ENCODE data around the gene ZKSCAN5.
"Not testable (repeated sequence)": the region's sequence is repeated elsewhere in the genome, so short reads cannot be mapped to it uniquely, and the experiment has no call there.

Gene ZKSCAN5

GRCh38 chr7:99551767-99552463 lies 47.5 kb downstream of the ZKSCAN5 start, which contains the start of gene FAM200A:
Gene FAM200A (minus strand): TSS chr7:99552114. CDS start chr7:99548407, 3,707 bp downstream.
- DNase-seq (ENCODE audit: low read depth in 3 of 3) = peak; percentile 69 to 78 (median 71)

DNA sequence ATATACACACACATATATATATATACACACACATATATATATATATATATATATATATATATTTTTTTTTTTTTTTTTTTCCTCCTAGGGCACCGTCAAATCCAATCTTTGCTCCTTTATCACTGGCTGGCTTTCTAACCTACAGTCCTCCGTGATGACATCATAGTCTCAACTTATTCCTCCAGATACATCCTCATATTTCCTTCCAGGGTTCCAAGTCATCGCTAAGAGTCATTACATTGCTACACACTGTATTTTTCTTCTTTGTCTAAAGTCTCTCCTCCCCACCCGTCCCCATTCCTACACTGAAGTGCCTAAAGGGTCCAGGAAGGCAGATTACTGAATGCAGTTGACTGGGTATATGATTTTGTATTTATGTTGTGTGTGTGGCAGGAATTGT lies 48.6 kb downstream of the ZKSCAN5 start:
- no peak for DNase-seq (ENCODE audit: low read depth in 3 of 3)

GRCh38 chr7:99554939-99555338 lies 50.5 kb downstream of the ZKSCAN5 start:
- no peak for DNase-seq (ENCODE audit: low read depth in 3 of 3)

DNA sequence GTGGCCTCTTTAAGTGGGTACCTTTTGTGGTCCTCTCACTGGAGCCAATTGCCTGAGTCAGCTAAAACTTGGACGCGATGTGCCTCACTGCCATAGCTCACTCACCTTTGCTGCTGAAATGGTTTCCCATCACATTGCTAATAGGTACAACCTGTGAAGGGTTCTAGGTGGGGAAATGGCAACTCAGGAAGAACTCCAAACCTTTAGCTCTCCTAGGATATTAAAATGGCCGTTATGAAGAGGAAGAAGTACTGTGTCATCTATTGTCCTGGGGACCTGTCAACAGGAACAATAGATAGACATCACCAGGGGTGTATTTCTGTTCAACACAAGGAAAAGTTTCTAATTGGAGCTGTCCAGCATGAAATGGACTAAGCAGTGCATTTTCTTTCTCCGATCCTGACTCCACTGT lies 52.7 kb downstream of the ZKSCAN5 start:
- no peak for DNase-seq (ENCODE audit: low read depth in 3 of 3)

- DNase-seq (ENCODE audit: low read depth in 3 of 3) = no peak
These were observed 53.5 kb downstream of the ZKSCAN5 start for GRCh38 chr7:99557940-99558305.

GRCh38 chr7:99558306-99559174 lies 54.1 kb downstream of the ZKSCAN5 start, which contains the start of gene ZNF655:
Gene ZNF655 (plus strand): TSS chr7:99558642. CDS start chr7:99560560, 1,918 bp downstream.
- DNase-seq (ENCODE audit: low read depth in 3 of 3) = peak; percentile 71 to 80 (median 76)

- DNase-seq (ENCODE audit: low read depth in 3 of 3) = peak in 1 of 3 donors; percentile 16
These were observed 54.9 kb downstream of the ZKSCAN5 start for GRCh38 chr7:99559175-99559915.

GRCh38 chr7:99560834-99561736 lies 56.6 kb downstream of the ZKSCAN5 start:
- DNase-seq (ENCODE audit: low read depth in 3 of 3) = no peak

DNA sequence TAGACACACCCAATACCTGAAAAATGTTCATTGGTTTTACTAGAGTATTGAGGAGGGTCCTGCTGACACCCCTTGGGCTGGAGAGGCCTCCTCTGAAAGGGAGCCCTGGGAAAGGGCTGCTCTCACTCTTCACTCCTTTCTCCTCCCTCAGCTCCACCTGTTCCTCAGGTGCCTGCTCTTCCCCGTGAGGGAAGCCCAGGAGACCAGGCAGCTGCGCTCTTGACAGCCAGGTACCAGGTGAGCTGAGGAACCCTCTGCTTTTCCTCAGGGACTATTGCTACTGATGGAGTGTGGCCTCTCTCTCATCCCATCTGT lies 57.2 kb downstream of the ZKSCAN5 start:
- DNase-seq (ENCODE audit: low read depth in 3 of 3) = no peak

- DNase-seq (ENCODE audit: low read depth in 3 of 3) = no peak
These were observed 57.8 kb downstream of the ZKSCAN5 start for GRCh38 chr7:99562114-99562784.

DNA sequence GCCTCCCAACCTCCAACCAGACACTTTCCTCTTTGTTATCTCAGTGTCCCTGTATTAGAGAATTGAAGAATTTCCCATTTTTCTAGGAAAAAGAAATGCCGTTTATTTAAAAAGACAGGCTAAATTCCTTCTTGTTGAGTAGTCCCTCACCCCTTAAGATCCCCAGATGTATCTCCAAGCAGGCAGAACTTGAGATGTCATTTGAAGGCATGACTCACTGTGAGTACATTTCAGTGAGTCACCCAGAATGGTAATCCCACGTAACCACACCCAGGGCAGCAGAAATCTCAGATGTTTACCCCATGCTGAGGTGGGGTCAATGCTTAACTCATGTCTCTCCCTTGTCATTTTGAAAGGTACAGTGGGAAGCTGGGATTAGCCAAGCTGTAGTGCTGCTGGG lies 58.4 kb downstream of the ZKSCAN5 start:
- DNase-seq (ENCODE audit: low read depth in 3 of 3) = peak; percentile 22 to 38 (median 34)

GRCh38 chr7:99563650-99564049 lies 59.2 kb downstream of the ZKSCAN5 start:
- no peak for DNase-seq (ENCODE audit: low read depth in 3 of 3)

DNA sequence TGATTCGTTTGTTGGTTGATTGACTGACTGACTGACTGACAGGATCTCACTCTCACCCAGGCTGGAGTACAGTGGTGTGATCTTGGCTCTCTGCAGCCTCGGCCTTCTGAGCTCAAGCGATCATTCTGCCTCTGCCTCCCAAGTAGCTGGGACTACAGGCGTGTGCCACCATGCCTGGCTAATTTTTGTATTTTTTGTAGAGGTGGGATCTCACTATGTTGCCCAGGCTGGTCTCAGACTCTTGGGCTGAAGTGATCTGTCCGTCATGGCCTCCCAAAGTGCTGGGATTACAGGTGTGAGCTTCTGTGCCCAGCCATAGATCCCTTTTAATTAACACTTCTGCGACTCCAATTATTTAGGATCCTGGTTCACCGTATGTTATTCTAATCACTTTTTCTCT lies 64.3 kb downstream of the ZKSCAN5 start:
- not testable (repeated sequence) for DNase-seq (ENCODE audit: low read depth in 3 of 3)

GRCh38 chr7:99571768-99572167 lies 67.3 kb downstream of the ZKSCAN5 start:
- DNase-seq (ENCODE audit: low read depth in 3 of 3) = no peak

DNA sequence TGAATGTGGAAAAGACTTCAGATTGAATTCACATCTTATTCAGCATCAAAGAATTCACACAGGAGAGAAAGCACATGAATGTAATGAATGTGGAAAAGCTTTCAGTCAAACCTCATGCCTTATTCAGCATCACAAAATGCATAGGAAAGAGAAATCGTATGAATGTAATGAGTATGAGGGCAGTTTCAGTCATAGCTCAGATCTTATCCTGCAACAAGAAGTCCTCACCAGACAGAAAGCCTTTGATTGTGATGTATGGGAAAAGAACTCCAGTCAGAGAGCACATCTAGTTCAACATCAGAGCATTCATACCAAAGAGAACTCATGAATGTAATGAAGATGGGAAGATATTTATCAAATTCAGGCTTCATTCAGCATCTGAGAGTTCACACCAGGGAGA lies 68.8 kb downstream of the ZKSCAN5 start:
- no peak for DNase-seq (ENCODE audit: low read depth in 3 of 3)

- no peak for DNase-seq (ENCODE audit: low read depth in 3 of 3)
These were observed 71.8 kb downstream of the ZKSCAN5 start for GRCh38 chr7:99576251-99576650.

GRCh38 chr7:99579281-99579955 lies 75.0 kb downstream of the ZKSCAN5 start:
- no peak for DNase-seq (ENCODE audit: low read depth in 3 of 3)

GRCh38 chr7:99579956-99580777 lies 75.7 kb downstream of the ZKSCAN5 start:
- peak in 2 of 3 donors; percentile 21 to 37 for DNase-seq (ENCODE audit: low read depth in 3 of 3)

GRCh38 chr7:99580778-99581332 lies 76.4 kb downstream of the ZKSCAN5 start:
- DNase-seq (ENCODE audit: low read depth in 3 of 3) = not testable (repeated sequence)

Measured in stimulated activated CD4-positive, alpha-beta T cell treated with anti-CD3 and anti-CD28 coated beads, TNF-alpha, amount 100 ng/mL, for 48 hours (primary cell).